Thyroid gland (tissue), 4 donors: ENCODE results near the gene CTCF. TPM values are rescaled to one million over a fixed set of nuclear protein-coding genes. Genes with fewer than 3 reads are reported as not detected.
A peak's percentile ranks its signal among the peaks of the same experiment; 100 is the strongest.

Experiments used
- DNase-seq, 2 donors: peaks; one replicate each; pipeline ENCODE4 v3.0.0-alpha.2; 2019
- H3K27ac ChIP-seq, 3 donors: fragments of 200-600 bp; sonication (generic); 1 replicate in 2 of 3; 2 replicates in 1 of 3; pipeline ENCODE4 v1.5.1; 2016 to 2019; ENCODE audit warnings: mild to moderate bottlenecking in 1 of 3, moderate library complexity in 1 of 3
- H3K27me3 ChIP-seq: fragments of 200-600 bp; sonication (generic); one replicate; pipeline ENCODE4 v1.5.1; 2019
- H3K36me3 ChIP-seq, 2 donors: fragments of 200-600 bp; sonication (generic); one replicate each; pipeline ENCODE4 v1.5.1; 2016 to 2019
- H3K4me1 ChIP-seq, 2 donors: fragments of 200-600 bp; sonication (generic); one replicate each; pipeline ENCODE4 v1.5.1; 2017 to 2019
- H3K4me3 ChIP-seq, 3 donors: fragments of 200-600 bp; sonication (generic); replicated peaks in 1 of 3; 1 replicate in 2 of 3; 2 replicates in 1 of 3; pipeline ENCODE4 v1.5.1; 2016; ENCODE audit warnings: mild to moderate bottlenecking in 1 of 3
- H3K9me3 ChIP-seq: fragments of 200-600 bp; sonication (generic); one replicate; pipeline ENCODE4 v1.5.1; 2017
- CTCF ChIP-seq, 6 experiments: fragments of 200-600 bp in 3 of 6; fragments of 450-650 bp in 3 of 6; sonication (generic) in 3 of 6; IDR thresholded peaks; one replicate each; pipeline ENCODE4 v1.5.1; 2016 to 2019; ENCODE audit warnings: antibody characterized with exemption in 6 of 6, mild to moderate bottlenecking in 2 of 6, inconsistent platforms in 1 of 6, moderate library complexity in 1 of 6
- POLR2A ChIP-seq, 2 donors: fragments of 450-650 bp; IDR thresholded peaks; one replicate each; pipeline ENCODE4 v1.6.1; 2017; ENCODE audit warnings: antibody characterized with exemption in 2 of 2, mild to moderate bottlenecking in 2 of 2, moderate library complexity in 1 of 2
- WGBS, 2 donors: methylation state at CpG; one replicate each; pipeline ENCODE4 v1.1.5; 2017; 5-methylcytosine and 5-hydroxymethylcytosine counted together
- intact Hi-C: fragments of 100-400 bp; cut with DNase I; formaldehyde crosslinking; loops from one replicate; pipeline ENCODE4 v1.15.1; 2023
- total RNA-seq, 4 donors: library from RNA; depleted of rRNA; stranded (reverse); fragments of >200 nt; gene quantifications; one replicate each; pipeline ENCODE4 v1.2.3, GENCODE V29; 2016

The CTCF gene
- total RNA-seq, 4 donors from 2014 or later: 37.2 to 52.1 (median 47.2) TPM

- intact Hi-C loops: no loop called here
- Histone ChIP-seq H3K4me1 (peaks cover 21 to 26% of the 10 kb centered on the region in 2 donors), H3K4me3 (no peak overlapping the region), H3K36me3 (no peaks in the 10 kb centered on the region), H3K9me3 (no peaks in the 10 kb centered on the region), H3K27ac (no peak overlapping the region), H3K27me3 (peaks cover 15% of the 10 kb centered on the region)
- TF ChIP-seq POLR2A (IDR thresholded peaks at IDR 0.05): no peak
- no peak for TF ChIP-seq CTCF (IDR thresholded peaks at IDR 0.05)
- 91 to 96% methylated on average over 8 to 14 of the region's 18 CpGs for WGBS, 2 donors
- DNase-seq: no peak
Observed at GRCh38 chr16:67657751-67658518, 95.6 kb downstream of the CTCF start.

GRCh38 chr16:67658849-67659674 is 96.7 kb downstream of the CTCF start:
- H3K4me3 ChIP-seq: peak overlapping the region in 1 of 3 donors; percentile 83
- H3K27me3 ChIP-seq: peaks cover 6% of the 10 kb centered on the region
- H3K4me1 ChIP-seq: peaks cover 14 to 16% of the 10 kb centered on the region in 2 donors
- TF ChIP-seq POLR2A (IDR thresholded peaks at IDR 0.05) (no peak), CTCF (IDR thresholded peaks at IDR 0.05) (no peak)
- no peaks in the 10 kb centered on the region for H3K9me3 ChIP-seq
- WGBS, 2 donors: 54 to 73% methylated on average over 9 to 17 of the region's 21 CpGs
- DNase-seq: no peak
- no peaks in the 10 kb centered on the region for H3K36me3 ChIP-seq
- intact Hi-C loops: no loop called here
- H3K27ac ChIP-seq: no peak overlapping the region

- Histone ChIP-seq H3K9me3 (no peaks in the 10 kb centered on the region), H3K4me1 (peaks cover 14 to 16% of the 10 kb centered on the region in 2 donors), H3K4me3 (peak within 1 kb of the TSS; percentile 23 to 83 (median 51)), H3K36me3 (no peaks in the 10 kb centered on the region), H3K27me3 (no peaks in the 10 kb centered on the region), H3K27ac (peak within 1 kb of the TSS; percentile 59 to 97 (median 92))
- TF ChIP-seq CTCF (IDR thresholded peaks at IDR 0.05): peak in 1 of 6 experiments; percentile 16
- TF ChIP-seq POLR2A (IDR thresholded peaks at IDR 0.05): peak; percentile 36 to 88
- WGBS, 2 donors: 0 to 1% methylated on average over 8 to 32 of the region's 83 CpGs
- DNase-seq: peak; percentile 85 to 87
- intact Hi-C loops: loop anchor here (10.0 kb wide), 1 partner anchor 275 kb away; the partner anchor contains the start of genes CTRL and PSMB10
Observed at GRCh38 chr16:67659675-67660563, 97.6 kb downstream of the CTCF start, which contains the start of gene ACD. ACD (minus strand) TSS chr16:67660260; CDS start chr16:67660220, 40 bp downstream.

GRCh38 chr16:67660564-67661028 is 98.3 kb downstream of the CTCF start, which contains the start of gene PARD6A:
PARD6A (plus strand) TSS chr16:67660960; CDS start chr16:67661039, 79 bp downstream.
- H3K4me1 ChIP-seq: peaks cover 14 to 19% of the 10 kb centered on the region in 2 donors
- peak; percentile 84 to 86 for DNase-seq
- intact Hi-C loops: loop anchor here (10.0 kb wide), 1 partner anchor 274 kb away; the partner anchor contains the start of genes CTRL and PSMB10
- H3K36me3 ChIP-seq: no peaks in the 10 kb centered on the region
- peak within 1 kb of the TSS; percentile 23 to 83 (median 51) for H3K4me3 ChIP-seq
- WGBS, 2 donors: 0 to 1% methylated on average over 9 to 29 of the region's 48 CpGs
- TF ChIP-seq CTCF (IDR thresholded peaks at IDR 0.05) (no peak), POLR2A (IDR thresholded peaks at IDR 0.05) (no peak)
- H3K9me3 ChIP-seq: no peaks in the 10 kb centered on the region
- no peaks in the 10 kb centered on the region for H3K27me3 ChIP-seq
- peak within 1 kb of the TSS; percentile 59 to 97 (median 92) for H3K27ac ChIP-seq
